ENCODE data around the gene TMEM245. TPM values are rescaled to one million over a fixed set of nuclear protein-coding genes. Genes with fewer than 3 reads are reported as not detected.

Gene TMEM245
- total and polyA plus RNA-seq, 7 donors = 1.8 to 105 (median 90.7) TPM

DNA sequence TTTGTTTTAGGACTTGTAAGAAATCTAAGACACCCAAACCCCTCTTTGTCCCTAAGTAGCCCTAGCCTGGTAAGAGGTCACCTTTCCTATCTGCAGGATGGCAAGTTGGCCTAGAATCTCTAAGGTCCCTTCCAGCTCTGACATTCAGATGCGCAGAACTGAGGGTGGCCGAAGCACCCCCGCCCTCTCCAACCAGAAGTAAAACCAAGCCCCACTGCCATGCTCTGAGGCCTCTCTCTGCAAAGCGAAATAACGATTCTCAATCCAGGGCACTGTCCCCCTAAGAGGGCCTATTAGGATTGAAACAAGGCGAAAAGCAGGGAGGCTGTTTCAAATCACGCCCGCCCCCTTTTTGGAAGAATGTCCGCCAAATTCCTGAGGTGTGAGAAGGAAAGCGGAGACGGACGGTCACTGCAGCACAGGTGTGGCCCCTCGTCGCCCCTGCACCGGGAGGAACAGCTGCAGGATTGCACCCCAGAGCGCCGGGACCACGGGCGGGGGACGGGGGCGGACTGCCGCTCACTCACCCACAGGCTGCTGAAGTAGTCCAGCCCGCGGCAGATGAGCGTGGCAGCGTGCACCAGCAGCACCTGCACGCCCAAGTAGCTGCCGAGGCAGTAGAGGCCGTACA lies 824 bp downstream of the TMEM245 start:
- peaks cover 0 to 55% (median 53%) of the 10 kb centered on the region in 4 donors for H3K4me1 ChIP-seq
- TF ChIP-seq, protein P1, sequence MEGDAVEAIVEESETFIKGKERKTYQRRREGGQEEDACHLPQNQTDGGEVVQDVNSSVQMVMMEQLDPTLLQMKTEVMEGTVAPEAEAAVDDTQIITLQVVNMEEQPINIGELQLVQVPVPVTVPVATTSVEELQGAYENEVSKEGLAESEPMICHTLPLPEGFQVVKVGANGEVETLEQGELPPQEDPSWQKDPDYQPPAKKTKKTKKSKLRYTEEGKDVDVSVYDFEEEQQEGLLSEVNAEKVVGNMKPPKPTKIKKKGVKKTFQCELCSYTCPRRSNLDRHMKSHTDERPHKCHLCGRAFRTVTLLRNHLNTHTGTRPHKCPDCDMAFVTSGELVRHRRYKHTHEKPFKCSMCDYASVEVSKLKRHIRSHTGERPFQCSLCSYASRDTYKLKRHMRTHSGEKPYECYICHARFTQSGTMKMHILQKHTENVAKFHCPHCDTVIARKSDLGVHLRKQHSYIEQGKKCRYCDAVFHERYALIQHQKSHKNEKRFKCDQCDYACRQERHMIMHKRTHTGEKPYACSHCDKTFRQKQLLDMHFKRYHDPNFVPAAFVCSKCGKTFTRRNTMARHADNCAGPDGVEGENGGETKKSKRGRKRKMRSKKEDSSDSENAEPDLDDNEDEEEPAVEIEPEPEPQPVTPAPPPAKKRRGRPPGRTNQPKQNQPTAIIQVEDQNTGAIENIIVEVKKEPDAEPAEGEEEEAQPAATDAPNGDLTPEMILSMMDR (IDR thresholded peaks at IDR 0.05) = no peak
- TF ChIP-seq EP300 (IDR thresholded peaks at IDR 0.05) = no peak
- no peaks in the 10 kb centered on the region for H3K36me3 ChIP-seq
- intact Hi-C loops (cut with DNase I) = loop anchor here (2.0 to 5.0 kb wide), 2 partner anchors 107 to 184 kb away; partner anchors contain the start of genes ABITRAM, CTNNAL1 and ELP1
- no peaks in the 10 kb centered on the region for H3K27me3 ChIP-seq
- no peaks in the 10 kb centered on the region for H3K9me3 ChIP-seq
- H3K4me3 ChIP-seq = peak overlapping the region; percentile 73 to 97 (median 90)
- WGBS, 2 donors = 0 to 1% methylated on average over 29 of the region's 29 CpGs
- H3K27ac ChIP-seq = peak overlapping the region; percentile 91 to 98 (median 94)
- DNase-seq = peak; percentile 71

DNA sequence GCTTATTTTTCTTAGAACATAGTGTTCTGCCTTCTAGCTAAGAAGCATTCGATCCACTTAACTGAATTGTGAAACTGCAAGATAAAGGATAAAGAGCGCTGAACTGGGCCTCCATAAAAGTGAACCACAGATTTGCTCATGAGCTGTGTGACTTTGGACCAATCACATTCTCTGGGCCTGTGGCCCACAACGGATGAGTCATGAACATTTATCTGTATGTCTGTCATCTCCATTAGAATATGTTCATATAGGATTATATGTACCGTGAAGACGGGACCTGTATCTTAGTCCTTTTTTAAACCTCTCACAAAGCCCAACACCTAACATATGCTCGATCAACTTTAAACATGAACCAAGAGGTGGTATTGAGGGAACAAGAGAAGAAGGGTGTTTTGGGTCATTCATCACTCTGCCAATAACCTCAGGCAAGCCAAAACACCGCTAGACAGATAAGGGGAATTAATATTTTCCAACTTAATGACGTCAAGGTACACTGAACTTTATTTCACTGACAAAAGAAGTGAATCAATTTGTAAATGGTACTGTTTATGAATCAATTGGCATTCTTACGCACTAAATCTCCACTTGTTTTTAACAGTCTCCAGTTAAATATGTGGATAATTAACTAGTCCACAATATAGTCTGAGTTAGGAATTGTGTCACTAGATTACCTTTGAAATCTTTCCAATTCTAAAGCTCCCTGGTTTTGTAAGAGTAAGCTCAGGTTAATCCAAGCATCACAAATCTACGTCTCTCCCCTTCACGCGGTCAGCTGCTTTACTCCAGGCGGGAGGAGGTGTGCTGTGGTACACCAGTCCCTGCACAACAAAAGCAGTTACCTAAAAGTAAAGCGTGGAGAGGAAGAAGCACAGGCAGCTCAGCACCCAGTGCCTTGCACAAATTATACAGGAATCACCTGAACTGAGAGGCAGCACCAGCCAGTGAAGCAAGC lies 1.6 kb downstream of the TMEM245 start:
- H3K27me3 ChIP-seq = no peaks in the 10 kb centered on the region
- 17 to 44% methylated on average over 14 of the region's 14 CpGs for WGBS, 2 donors
- intact Hi-C loops (cut with DNase I) = loop anchor here (2.0 to 5.0 kb wide), 2 partner anchors 106 to 183 kb away; partner anchors contain the start of genes ABITRAM, CTNNAL1 and ELP1
- no peaks in the 10 kb centered on the region for H3K36me3 ChIP-seq
- H3K9me3 ChIP-seq = no peaks in the 10 kb centered on the region
- H3K4me1 ChIP-seq = peaks cover 0 to 63% (median 60%) of the 10 kb centered on the region in 4 donors
- DNase-seq = no peak
- TF ChIP-seq POLR2A (IDR thresholded peaks at IDR 0.05) (no peak), POLR2AphosphoS5 (IDR thresholded peaks at IDR 0.05) (peak in 1 of 4 donors; percentile 25)
- H3K27ac ChIP-seq = peak overlapping the region; percentile 91 to 98 (median 94)
- peak overlapping the region; percentile 73 to 97 (median 90) for H3K4me3 ChIP-seq

DNA sequence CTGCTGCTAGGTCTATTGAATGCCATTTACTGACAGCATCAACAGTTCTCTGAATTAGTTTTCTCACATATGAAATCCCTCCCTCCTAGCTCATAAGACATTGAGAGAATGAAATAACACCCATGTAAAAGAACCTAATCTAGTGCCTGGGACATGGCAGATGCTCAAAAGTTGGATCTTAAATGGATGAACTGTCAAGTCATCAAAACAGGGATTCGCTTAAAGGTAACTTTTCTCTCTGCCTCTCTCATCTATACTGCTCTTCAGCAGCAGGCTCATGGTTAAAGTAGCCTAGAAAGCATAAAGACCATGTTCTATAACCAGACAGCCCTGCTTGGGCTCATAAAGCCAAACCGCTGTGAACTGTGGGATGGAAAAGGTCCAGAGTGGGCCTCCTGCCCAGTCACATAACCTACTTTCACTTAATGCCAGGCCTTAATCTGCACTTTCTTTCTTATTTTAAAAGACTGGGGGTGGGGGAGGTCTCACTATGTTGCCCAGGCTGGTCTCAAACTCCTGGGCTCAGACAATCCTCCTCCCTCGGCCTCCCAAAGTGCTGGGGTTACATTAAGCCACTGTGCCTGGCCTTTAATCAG lies 3.7 kb downstream of the TMEM245 start:
- Histone ChIP-seq H3K9me3 (no peaks in the 10 kb centered on the region), H3K27ac (peak overlapping the region; percentile 29 to 96 (median 92)), H3K27me3 (no peaks in the 10 kb centered on the region), H3K4me3 (no peak overlapping the region), H3K4me1 (peaks cover 0 to 84% (median 81%) of the 10 kb centered on the region in 4 donors), H3K36me3 (no peaks in the 10 kb centered on the region)
- TF ChIP-seq, protein P1 (IDR thresholded peaks at IDR 0.05) = no peak
- TF ChIP-seq POLR2AphosphoS5 (IDR thresholded peaks at IDR 0.05) (no peak), POLR2A (IDR thresholded peaks at IDR 0.05) (no peak), EP300 (IDR thresholded peaks at IDR 0.05) (no peak)
- intact Hi-C loops (cut with DNase I) = loop anchor here (5.0 kb wide), 1 partner anchor 104 kb away; the partner anchor contains the start of gene CTNNAL1
- DNase-seq = peak; percentile 76
- 89 to 91% methylated on average over 3 of the region's 3 CpGs for WGBS, 2 donors

DNA sequence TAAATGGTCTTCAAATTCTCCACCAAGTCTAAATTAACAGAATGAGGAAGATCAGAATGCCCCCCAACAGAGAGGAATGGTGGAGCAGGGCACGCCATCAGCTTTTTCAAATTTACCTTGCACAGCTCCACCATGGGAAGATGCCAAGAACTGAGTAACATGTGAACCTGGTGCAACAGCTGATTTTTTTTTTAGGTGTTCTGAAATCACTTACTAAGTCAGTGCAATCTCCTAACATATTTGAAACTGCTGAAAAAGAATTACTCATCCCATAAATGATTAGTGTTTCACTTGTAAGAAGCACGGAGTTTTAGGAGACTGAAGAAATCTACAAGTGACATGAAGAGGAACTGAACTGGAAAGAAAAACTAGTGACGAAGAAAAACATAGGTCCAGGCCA lies 5.1 kb downstream of the TMEM245 start:
- WGBS, 2 donors = 82 to 89% methylated on average over 3 of the region's 3 CpGs
- H3K4me3 ChIP-seq = no peak overlapping the region
- no peaks in the 10 kb centered on the region for H3K36me3 ChIP-seq
- TF ChIP-seq POLR2AphosphoS5 (IDR thresholded peaks at IDR 0.05) = no peak
- TF ChIP-seq POLR2A (IDR thresholded peaks at IDR 0.05) = no peak
- peaks cover 0 to 92% (median 87%) of the 10 kb centered on the region in 4 donors for H3K4me1 ChIP-seq
- H3K27ac ChIP-seq = peak overlapping the region; percentile 72 to 96 (median 92)
- H3K9me3 ChIP-seq = no peaks in the 10 kb centered on the region
- intact Hi-C loops (cut with DNase I) = loop anchor here (5.0 kb wide), 1 partner anchor 102 kb away; the partner anchor contains the start of gene CTNNAL1
- H3K27me3 ChIP-seq = no peaks in the 10 kb centered on the region
- DNase-seq = no peak

DNA sequence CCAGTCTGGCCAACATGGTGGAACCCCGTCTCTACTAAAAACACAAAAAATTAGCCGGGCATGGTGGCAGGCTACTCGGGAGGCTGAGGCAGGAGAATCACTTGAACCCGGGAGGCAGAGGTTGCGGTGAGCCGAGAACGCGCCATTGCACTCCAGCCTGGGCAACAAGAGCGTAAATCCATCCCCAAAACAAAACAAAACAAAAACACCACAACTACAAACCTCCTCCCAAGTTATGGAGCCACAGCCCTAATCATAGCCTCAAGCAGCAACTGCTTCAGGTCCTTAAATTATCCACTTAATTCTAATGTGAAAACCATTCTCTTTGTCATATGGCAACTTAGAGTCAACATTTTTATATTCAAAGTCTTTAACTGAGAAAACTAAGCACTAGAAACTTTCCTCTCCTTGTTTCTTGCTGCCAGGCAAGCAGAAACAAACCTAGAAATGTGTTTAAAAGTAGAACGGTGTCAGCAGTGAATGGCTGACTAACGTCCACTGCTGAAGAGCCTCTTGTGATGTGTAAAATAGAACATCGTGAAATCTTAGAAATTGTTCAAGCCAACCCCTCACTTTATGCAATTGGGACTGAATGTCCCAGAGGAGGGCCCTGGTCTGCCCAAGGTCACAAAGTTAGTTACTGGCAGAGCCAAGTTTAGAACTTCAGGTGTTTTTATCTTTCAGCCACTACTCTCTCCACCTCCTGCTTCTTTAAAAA lies 5.7 kb downstream of the TMEM245 start:
- intact Hi-C loops (cut with DNase I) = no loop called here
- H3K4me1 ChIP-seq = peaks cover 0 to 98% (median 92%) of the 10 kb centered on the region in 4 donors

More for the DNA sequence above, 5.7 kb downstream of the TMEM245 start:
- no peak for DNase-seq
- no peak overlapping the region for H3K4me3 ChIP-seq
- no peaks in the 10 kb centered on the region for H3K36me3 ChIP-seq
- peak in 2 of 4 donors; percentile 5 to 44 for TF ChIP-seq POLR2AphosphoS5 (IDR thresholded peaks at IDR 0.05)
- TF ChIP-seq, protein P1 (IDR thresholded peaks at IDR 0.05) = no peak
- peak overlapping the region; percentile 72 to 96 (median 92) for H3K27ac ChIP-seq
- H3K27me3 ChIP-seq = no peaks in the 10 kb centered on the region
- 86 to 93% methylated on average over 12 of the region's 12 CpGs for WGBS, 2 donors
- no peaks in the 10 kb centered on the region for H3K9me3 ChIP-seq

Measured in sigmoid colon (tissue), 7 donors.